Neural crest cell (in vitro differentiated cells): ENCODE results near the gene GARNL3. TPM values are rescaled to one million over a fixed set of nuclear protein-coding genes. Genes with fewer than 3 reads are reported as not detected.

ENCODE experiments used
- DNase-seq: peaks from one replicate; pipeline ENCODE4 v3.0.0; 2021; ENCODE audit warnings: low read depth, mixed read lengths, low spot score
- H3K27ac Mint-ChIP-seq: one replicate; pipeline ENCODE4 v1.8.0; 2021; ENCODE audit warnings: mild to moderate bottlenecking, mixed read lengths; ENCODE audit not compliant: unreplicated experiment
- H3K27me3 Mint-ChIP-seq: 2 replicates; pipeline ENCODE4 v1.8.0; 2021; ENCODE audit warnings: low read depth, mild to moderate bottlenecking, mixed read lengths
- H3K36me3 Mint-ChIP-seq: 2 replicates; pipeline ENCODE4 v1.8.0; 2021; ENCODE audit warnings: low read depth, mild to moderate bottlenecking, mixed read lengths
- H3K4me1 Mint-ChIP-seq: 2 replicates; pipeline ENCODE4 v1.8.0; 2021; ENCODE audit warnings: mixed read lengths
- H3K4me3 Mint-ChIP-seq: one replicate; pipeline ENCODE4 v1.8.0; 2021; ENCODE audit warnings: mild to moderate bottlenecking, mixed read lengths
- H3K9me3 Mint-ChIP-seq: 2 replicates; pipeline ENCODE4 v1.8.0; 2021; ENCODE audit warnings: mixed read lengths
- CTCF ChIP-seq: fragments of 200-600 bp; sonication (generic); conservative IDR thresholded peaks from 2 replicates; pipeline ENCODE4 v1.5.0; 2021; ENCODE audit warnings: antibody characterized with exemption, mild to moderate bottlenecking
- total RNA-seq: library from RNA; stranded (reverse); gene quantifications from 2 replicates; pipeline ENCODE4 v1.2.1, GENCODE V29; 2021

The GARNL3 gene
- total RNA-seq, 1 donor from 2014 or later = 10.3 TPM

- TF ChIP-seq CTCF = no peak
- no peaks in the 10 kb centered on the region for H3K36me3 Mint-ChIP-seq
- no peak overlapping the region for H3K27ac Mint-ChIP-seq
- H3K4me3 Mint-ChIP-seq = no peak overlapping the region
- no peak for DNase-seq
- no peaks in the 10 kb centered on the region for H3K9me3 Mint-ChIP-seq
- H3K4me1 Mint-ChIP-seq = no peaks in the 10 kb centered on the region
- peaks cover 22% of the 10 kb centered on the region for H3K27me3 Mint-ChIP-seq
Measured at GRCh38 chr9:127218818-127219217, 45.8 kb upstream of the GARNL3 start.

GRCh38 chr9:127219520-127219919 lies 45.1 kb upstream of the GARNL3 start:
- no peak for TF ChIP-seq CTCF
- Mint-ChIP-seq H3K36me3 (no peaks in the 10 kb centered on the region), H3K4me3 (no peak overlapping the region), H3K9me3 (no peaks in the 10 kb centered on the region), H3K4me1 (peaks cover 3% of the 10 kb centered on the region), H3K27me3 (peaks cover 29% of the 10 kb centered on the region), H3K27ac (no peak overlapping the region)
- DNase-seq = no peak

GRCh38 chr9:127221695-127222094 lies 42.9 kb upstream of the GARNL3 start:
- Mint-ChIP-seq H3K27me3 (peaks cover 40% of the 10 kb centered on the region), H3K4me3 (peak overlapping the region; percentile 47), H3K9me3 (no peaks in the 10 kb centered on the region), H3K4me1 (peaks cover 7% of the 10 kb centered on the region), H3K36me3 (no peaks in the 10 kb centered on the region), H3K27ac (no peak overlapping the region)
- DNase-seq = no peak
- TF ChIP-seq CTCF = no peak

- Mint-ChIP-seq H3K27ac (no peak overlapping the region), H3K4me3 (peak overlapping the region; percentile 47), H3K4me1 (peaks cover 7% of the 10 kb centered on the region), H3K36me3 (no peaks in the 10 kb centered on the region), H3K9me3 (no peaks in the 10 kb centered on the region), H3K27me3 (peaks cover 47% of the 10 kb centered on the region)
- TF ChIP-seq CTCF = no peak
- no peak for DNase-seq
Measured at GRCh38 chr9:127222388-127223095, 42.0 kb upstream of the GARNL3 start.

- Mint-ChIP-seq H3K36me3 (no peaks in the 10 kb centered on the region), H3K9me3 (no peaks in the 10 kb centered on the region), H3K27me3 (peaks cover 48% of the 10 kb centered on the region), H3K4me3 (peak overlapping the region; percentile 92), H3K4me1 (peaks cover 7% of the 10 kb centered on the region), H3K27ac (no peak overlapping the region)
- no peak for TF ChIP-seq CTCF
- DNase-seq = no peak
Measured at GRCh38 chr9:127223266-127223665, 41.3 kb upstream of the GARNL3 start.
